Omental fat pad (tissue), 4 donors: ENCODE data around the gene PSMB10. TPM values are rescaled to one million over a fixed set of nuclear protein-coding genes. Genes with fewer than 3 reads are reported as not detected.

ENCODE experiments used
- ATAC-seq: fragments of 150-250 bp; one replicate; pipeline ENCODE4 v1.9.1; 2016; ENCODE audit warnings: mild to moderate bottlenecking, moderate library complexity; ENCODE audit not compliant: low FRiP score
- DNase-seq: peaks from one replicate; pipeline ENCODE4 v3.0.0-alpha.2; 2019; ENCODE audit warnings: low spot score
- total RNA-seq, 4 donors: library from RNA; depleted of rRNA; stranded (reverse); fragments of >200 nt; gene quantifications; one replicate each; pipeline ENCODE4 v1.1.0, GENCODE V29; 2016
- TF ChIP-seq, protein P1 (sequence below), 3 donors: fragments of 450-650 bp; IDR thresholded peaks; one replicate each; pipeline ENCODE4 v1.5.1; 2016 to 2017; ENCODE audit warnings: antibody characterized with exemption in 3 of 3, mild to moderate bottlenecking in 3 of 3, moderate library complexity in 2 of 3

The PSMB10 gene
- total RNA-seq: 10 to 100 TPM; 29.9 to 53.0 (median 45.3) TPM

DNA sequence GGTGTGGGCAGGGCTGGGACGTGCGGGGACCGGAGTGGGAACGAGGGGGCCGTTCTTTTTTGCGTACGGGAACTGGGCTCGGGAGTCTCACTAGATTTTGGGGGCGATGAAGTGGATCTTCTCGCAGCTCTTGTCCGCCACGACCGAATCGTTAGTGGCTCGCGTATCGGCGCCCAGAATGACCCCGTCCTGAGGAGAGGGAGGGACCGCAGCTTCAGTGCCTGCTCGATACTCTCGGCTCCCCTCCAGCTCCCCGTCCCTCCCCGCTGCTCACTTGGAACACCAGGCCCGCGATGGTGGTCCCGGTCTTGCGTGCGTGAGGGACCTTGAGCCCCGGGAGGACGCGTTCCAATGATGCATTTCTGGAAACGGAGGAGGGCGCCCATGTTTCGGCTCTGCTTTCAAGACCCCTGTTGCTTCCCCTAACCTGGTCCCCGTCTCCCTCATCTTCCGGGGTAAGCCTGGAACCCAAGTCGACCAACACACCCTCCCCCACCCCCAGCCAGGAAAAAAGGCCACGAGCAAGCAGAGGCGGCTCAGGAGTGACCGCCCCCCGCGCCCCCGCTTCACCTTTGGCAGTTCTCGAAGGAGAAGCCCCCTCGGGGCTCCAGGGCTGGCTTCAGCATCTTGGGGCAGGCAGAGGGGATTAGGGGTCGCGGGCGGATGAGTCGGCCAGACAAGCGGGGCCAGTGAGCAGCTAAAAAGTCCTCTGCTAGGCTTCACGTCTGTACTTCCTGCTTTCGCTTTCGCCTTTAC is at the start of gene PSMB10:
TSS of gene PSMB10 (minus strand) at position 727 of the 756 bp plus-strand sequence. CDS start at position 626, 101 bp downstream.
- DNase-seq (no peak), ATAC-seq (peak; percentile 31)
- TF ChIP-seq, protein P1, sequence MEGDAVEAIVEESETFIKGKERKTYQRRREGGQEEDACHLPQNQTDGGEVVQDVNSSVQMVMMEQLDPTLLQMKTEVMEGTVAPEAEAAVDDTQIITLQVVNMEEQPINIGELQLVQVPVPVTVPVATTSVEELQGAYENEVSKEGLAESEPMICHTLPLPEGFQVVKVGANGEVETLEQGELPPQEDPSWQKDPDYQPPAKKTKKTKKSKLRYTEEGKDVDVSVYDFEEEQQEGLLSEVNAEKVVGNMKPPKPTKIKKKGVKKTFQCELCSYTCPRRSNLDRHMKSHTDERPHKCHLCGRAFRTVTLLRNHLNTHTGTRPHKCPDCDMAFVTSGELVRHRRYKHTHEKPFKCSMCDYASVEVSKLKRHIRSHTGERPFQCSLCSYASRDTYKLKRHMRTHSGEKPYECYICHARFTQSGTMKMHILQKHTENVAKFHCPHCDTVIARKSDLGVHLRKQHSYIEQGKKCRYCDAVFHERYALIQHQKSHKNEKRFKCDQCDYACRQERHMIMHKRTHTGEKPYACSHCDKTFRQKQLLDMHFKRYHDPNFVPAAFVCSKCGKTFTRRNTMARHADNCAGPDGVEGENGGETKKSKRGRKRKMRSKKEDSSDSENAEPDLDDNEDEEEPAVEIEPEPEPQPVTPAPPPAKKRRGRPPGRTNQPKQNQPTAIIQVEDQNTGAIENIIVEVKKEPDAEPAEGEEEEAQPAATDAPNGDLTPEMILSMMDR (IDR thresholded peaks at IDR 0.05): no peak

DNA sequence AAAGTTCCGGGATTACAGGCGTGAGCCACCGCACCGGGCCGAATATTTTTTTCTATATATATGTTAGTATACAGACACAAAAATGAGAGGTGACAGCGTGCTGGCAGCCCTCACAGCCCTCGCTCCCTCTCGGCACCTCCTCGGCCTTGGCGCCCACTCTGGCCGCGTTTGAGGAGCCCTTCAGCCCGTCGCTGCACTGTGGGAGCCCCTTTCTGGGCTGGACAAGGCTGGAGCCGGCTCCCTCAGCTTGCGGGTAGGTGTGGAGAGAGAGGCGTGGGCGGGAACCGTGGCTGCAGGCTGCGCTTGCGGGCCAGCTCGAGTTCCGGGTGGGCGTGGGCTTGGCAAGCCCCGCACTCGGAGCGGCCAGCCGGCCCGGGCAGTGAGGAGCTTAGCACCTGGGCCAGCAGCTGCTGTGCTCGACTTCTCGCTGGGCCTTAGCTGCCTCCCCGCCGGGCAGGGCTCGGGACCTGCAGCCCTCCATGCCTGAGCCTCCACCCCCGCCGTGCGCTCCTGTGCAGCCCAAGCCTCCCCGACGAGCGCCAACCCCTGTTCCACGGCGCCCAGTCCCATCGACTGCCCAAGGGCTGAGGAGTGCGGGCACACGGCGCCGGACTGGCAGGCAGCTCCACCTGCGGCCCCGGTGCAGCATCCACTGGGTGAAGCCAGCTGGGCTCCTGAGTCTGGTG is 45.5 kb upstream of the PSMB10 start:
- TF ChIP-seq, protein P1 (IDR thresholded peaks at IDR 0.05): no peak
- DNase-seq: no peak
- ATAC-seq: no peak

DNA sequence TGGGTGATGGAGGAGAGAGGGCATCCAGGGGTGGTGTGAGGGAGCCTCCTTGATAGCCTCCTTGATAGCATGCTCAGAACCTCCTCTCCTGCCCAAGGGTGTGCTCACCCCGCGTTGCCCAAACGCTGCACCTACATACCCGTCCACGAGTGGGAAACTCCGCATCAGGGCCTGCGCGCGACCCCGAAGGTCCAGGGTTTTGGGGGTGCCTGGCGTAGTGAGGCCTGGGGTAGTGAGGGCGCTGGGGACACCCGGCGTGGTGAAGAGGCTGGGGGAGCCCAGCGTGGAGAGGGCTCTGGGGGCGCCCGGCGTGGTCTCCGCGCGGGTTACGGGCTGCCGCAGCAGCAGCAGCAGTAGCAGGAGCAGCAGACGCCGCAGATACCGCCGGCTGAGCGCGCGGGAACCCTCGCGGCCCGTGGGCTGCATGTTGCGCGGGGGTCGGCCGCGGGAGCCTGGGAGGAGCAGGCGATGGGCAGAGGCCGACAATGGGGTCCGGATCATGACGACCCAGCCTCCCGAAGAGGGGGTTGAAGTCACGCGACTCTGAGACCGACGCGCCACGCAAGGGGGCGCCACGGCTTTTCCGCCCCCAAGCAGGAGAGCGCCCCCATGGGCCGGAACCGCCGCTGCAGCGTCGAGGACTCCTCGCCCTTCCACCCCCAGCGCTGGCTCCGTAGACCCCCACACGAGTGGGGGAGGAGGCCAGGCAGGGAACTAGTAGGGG is 43.5 kb upstream of the PSMB10 start, which contains the start of gene DPEP3:
TSS of gene DPEP3 (minus strand) at position 545 of the 724 bp plus-strand sequence. CDS start at position 426, 119 bp downstream.
- ATAC-seq: no peak
- no peak for DNase-seq
- TF ChIP-seq, protein P1 (IDR thresholded peaks at IDR 0.05): no peak

DNA sequence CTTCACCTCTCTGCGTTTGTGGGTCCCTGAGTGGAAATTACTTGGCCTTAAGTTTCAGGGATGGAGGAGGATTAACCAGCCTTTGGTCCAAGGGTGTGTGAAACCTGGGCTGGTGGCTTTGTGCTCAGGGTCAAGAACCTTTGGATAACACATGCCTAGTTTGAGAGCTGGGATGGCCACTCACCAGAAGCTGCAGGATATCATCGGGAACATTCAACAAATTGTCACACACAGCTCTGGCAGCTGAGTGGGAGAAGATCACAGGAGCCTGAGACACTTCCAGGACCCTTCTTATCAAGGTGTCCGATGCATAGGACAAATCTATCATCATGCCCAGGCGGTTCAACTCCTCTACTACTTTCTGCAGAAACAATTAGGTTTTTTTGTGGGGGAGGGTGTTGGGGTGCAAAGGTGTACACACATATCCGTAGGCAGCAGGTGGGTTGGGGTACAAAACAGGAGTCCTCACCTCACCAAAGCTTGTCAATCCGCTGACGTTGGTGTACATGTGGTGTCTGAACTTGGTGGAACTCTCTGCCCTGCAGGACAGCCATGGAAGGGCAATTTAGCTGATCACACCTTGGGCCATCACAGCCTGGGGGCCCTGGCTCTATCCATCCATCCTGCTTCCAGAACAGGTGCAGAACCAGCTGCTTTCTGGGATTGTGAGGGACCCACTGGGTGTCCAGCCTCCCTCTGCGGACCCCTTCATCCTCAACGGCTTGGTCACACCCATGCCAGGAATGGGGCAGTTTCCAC is 41.0 kb upstream of the PSMB10 start:
- TF ChIP-seq, protein P1 (IDR thresholded peaks at IDR 0.05): no peak
- DNase-seq (no peak), ATAC-seq (no peak)

DNA sequence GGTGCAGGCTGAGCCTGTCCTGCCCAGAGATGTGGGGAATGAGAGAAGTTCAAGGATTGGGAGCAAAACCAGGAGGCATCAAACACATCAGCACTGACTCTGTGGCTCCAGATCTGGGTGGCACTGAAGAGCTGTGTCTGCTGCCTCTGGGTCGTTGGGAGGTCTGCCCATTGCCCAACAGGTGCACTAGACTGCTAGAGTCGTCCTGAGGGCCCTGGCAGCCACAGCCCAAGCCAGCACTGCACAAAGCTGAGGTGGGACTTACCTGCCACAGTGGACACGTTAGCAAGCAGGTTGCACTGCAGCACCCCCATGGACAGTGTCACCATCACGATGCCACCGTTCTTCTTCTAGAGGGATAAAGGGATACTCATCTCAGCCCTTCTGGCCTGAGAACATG is 40.4 kb upstream of the PSMB10 start:
- DNase-seq (no peak), ATAC-seq (no peak)
- TF ChIP-seq, protein P1 (IDR thresholded peaks at IDR 0.05): no peak

DNA sequence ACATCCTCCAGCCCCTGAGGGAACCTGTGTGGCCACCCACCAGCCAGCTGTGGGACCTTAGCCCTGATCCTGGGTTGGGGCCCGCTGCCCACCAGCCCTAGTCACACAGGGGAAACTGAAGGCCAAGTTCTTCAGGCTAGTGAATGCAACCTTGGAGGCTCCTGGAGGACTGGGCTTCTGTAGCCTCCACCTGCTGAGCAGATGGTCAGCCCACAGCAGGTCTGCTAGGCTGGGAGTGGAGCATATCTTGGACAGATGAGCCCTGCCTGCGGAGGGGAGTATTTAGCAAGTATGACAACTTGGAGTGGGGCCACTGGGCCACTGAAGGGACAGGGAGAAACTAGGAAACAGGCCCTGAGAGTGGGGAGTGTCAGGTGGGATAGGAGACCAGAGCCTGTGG is 39.6 kb upstream of the PSMB10 start:
- no peak for ATAC-seq
- DNase-seq: no peak
- TF ChIP-seq, protein P1 (IDR thresholded peaks at IDR 0.05): no peak
